Measurements from ENCODE around the gene TDP2.
"Not testable (repeated sequence)": the region's sequence is repeated elsewhere in the genome, so short reads cannot be mapped to it uniquely, and the experiment has no call there.

TDP2 gene

GRCh38 chr6:24664046-24664987 is 2.4 kb downstream of the TDP2 start:
- no peak for DNase-seq (ENCODE audit: extremely low read depth, low read depth)
- no peak for TF ChIP-seq CTCF (IDR thresholded peaks at IDR 0.05; ENCODE audit: low read depth, low read length)

DNA sequence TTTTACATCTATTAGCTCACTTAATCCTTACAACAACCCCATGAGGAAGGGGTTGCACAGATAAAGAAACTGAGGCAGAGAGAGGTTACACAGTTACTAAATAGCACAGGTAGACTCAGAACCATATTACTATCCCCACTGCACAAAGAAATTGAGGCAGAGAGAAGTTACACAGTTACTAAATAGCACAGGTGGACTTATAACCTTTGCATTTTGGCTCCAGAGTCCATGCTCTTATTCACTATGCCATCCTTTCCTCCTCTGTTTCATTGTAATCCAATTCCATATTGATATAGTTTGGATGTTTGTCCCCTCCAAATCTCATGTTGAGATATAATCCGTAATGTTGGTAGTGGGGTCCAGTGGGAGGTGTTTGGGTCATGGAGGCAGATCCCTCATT is 3.5 kb downstream of the TDP2 start:
- TF ChIP-seq CTCF (IDR thresholded peaks at IDR 0.05; ENCODE audit: low read depth, low read length): no peak
- no peak for DNase-seq (ENCODE audit: extremely low read depth, low read depth)

GRCh38 chr6:24662236-24662635 is 4.5 kb downstream of the TDP2 start:
- no peak for TF ChIP-seq CTCF (IDR thresholded peaks at IDR 0.05; ENCODE audit: low read depth, low read length)
- no peak for DNase-seq (ENCODE audit: extremely low read depth, low read depth)

DNA sequence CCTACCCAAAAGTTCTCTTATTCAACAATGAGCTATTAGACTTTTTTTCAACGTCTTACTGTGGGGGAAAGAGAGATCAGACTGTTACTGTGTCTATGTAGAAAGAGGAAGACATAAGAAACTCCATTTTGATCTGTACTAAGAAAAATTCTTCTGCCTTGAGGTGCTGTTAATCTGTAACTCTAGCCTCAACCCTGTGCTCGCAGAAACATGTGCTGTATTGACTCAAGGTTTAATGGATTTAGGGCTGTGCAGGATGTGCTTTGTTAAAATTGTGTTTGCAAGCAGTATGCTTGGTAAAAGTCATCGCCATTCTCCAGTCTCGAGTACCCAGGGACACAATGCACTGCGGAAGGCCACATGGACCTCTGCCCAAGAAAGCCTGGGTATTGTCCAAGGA is 4.9 kb downstream of the TDP2 start:
- not testable (repeated sequence) for DNase-seq (ENCODE audit: extremely low read depth, low read depth)

DNA sequence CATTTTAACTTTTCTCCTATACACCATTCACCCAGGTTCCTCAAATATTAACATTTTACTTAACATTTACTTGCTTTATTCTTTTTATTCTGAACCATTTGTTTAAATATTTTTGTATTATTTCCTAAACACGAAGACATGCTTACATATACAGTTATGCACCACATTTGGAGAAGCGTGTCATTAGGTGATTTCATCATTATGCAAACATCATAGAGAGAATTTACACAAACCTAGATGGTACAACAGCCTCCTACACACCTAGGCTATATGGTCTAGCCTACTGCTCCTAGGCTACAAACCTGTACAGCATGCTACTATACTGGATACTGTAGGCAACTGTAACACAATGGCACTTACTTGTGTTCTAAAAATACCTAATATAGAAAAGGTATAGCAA is 6.6 kb downstream of the TDP2 start:
- no peak for TF ChIP-seq CTCF (IDR thresholded peaks at IDR 0.05; ENCODE audit: low read depth, low read length)
- no peak for DNase-seq (ENCODE audit: extremely low read depth, low read depth)

DNA sequence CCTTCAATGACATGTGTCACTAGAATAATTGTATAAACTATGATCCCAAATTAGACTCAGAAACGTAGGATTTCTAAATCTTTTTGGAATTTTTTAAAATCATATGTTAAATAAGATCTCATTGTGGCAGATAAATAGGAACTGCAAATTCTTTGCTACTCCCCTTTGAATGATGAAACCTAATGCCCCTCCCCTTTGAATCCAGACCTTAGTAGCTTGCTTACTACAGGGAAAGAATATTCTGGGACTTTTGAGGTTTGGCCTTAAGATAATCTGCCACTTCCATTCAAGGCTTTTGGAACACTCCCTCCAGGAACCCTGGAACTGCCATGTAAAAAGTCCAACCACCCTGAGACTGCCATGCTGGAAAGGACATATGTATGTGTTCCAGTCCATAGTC is 7.1 kb downstream of the TDP2 start:
- no peak for TF ChIP-seq CTCF (IDR thresholded peaks at IDR 0.05; ENCODE audit: low read depth, low read length)
- no peak for DNase-seq (ENCODE audit: extremely low read depth, low read depth)

GRCh38 chr6:24658573-24659560 is 7.8 kb downstream of the TDP2 start:
- TF ChIP-seq CTCF (IDR thresholded peaks at IDR 0.05; ENCODE audit: low read depth, low read length): no peak
- DNase-seq (ENCODE audit: extremely low read depth, low read depth): peak; percentile 86

Measured in AG09319 (cell line).